Measurements from ENCODE around the gene OR4N5.
A peak's percentile ranks its signal among the peaks of the same experiment; 100 is the strongest.

The OR4N5 gene

DNA sequence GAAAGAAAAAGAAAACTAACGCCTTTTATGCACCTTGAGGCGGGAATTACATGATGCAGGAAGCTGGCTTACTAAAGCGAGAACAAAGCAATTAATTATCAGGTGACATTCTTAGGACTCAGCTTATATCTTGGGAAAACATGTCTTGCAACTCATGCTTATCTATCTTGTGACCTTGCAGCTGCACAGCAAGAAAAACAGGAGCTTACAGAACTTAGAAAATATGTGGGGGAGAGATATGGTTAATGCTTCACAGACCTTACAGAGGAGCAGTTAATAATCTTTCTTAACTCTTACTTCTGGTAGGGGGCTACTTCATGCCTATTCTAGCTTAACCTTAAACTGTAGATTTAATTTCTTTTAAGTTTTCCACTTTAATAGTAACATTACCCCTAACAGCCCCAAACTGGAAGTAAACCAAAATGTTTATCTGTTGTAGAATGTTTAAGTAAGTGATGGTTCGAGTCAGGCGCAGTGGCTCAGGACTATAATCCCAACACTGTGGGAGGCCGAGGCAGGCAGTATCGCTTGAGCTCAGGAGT lies 38.9 kb downstream of the OR4N5 start:
- H3K36me3 ChIP-seq (ENCODE audit: control insufficient read depth in 4 of 4, insufficient read depth in 4 of 4, low read length in 3 of 4), result no peaks in the 10 kb centered on the region
- ChIA-PET CTCF (no interaction called here), POLR2A (no interaction called here)
- peak; percentile 54 to 91 (median 66) for DNase-seq
- H3K27ac ChIP-seq (ENCODE audit: insufficient read depth in 1 of 2, low read depth in 1 of 2, low read length in 2 of 2, poor library complexity in 1 of 2, severe bottlenecking in 2 of 2), result peak overlapping the region in 1 of 2 experiments; percentile 66
- no peaks in the 10 kb centered on the region for H3K27me3 ChIP-seq (replicated peaks in 2 of 5; ENCODE audit: control insufficient read depth in 4 of 5, insufficient read depth in 5 of 5, low read length in 4 of 5)
- H3K4me1 ChIP-seq (ENCODE audit: control extremely low read depth in 1 of 4, control insufficient read depth in 4 of 4, insufficient read depth in 4 of 4, low read length in 3 of 4), result peaks cover 0 to 18% (median 4%) of the 10 kb centered on the region in 4 experiments
- peak overlapping the region in 1 of 7 experiments; percentile 13 for H3K4me3 ChIP-seq (ENCODE audit: control insufficient read depth in 1 of 7, extremely low read depth in 1 of 7, insufficient read depth in 4 of 7, low read depth in 2 of 7, low read length in 6 of 7)
- H3K9me3 ChIP-seq (ENCODE audit: control extremely low read depth in 1 of 5, control insufficient read depth in 4 of 5, insufficient read depth in 2 of 5, low read depth in 1 of 5, low read length in 4 of 5), result peaks cover 0 to 2% (median 0%) of the 10 kb centered on the region in 5 experiments
- 49% methylated on average over 6 of the region's 7 CpGs for whole genome bisulfite sequencing (ENCODE audit: insufficient coverage)

DNA sequence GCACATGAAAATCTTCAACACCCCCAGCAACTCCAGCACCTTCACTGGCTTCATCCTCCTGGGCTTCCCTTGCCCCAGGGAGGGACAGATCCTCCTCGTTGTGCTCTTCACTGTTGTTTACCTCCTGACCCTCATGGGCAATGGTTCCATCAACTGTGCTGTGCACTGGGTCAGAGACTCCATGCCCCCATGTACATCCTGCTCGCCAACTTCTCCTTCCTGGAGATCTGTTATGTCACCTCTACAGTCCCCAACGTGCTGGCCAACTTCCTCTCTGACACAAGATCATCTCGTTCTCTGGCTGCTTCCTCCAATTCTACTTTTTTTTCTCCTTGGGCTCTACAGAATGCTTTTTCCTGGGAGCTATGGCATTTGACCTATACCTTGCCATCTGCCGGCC lies 40.6 kb downstream of the OR4N5 start:
- no peak overlapping the region for H3K27ac ChIP-seq (ENCODE audit: insufficient read depth in 1 of 2, low read depth in 1 of 2, low read length in 2 of 2, poor library complexity in 1 of 2, severe bottlenecking in 2 of 2)
- H3K9me3 ChIP-seq (ENCODE audit: control extremely low read depth in 1 of 5, control insufficient read depth in 4 of 5, insufficient read depth in 2 of 5, low read depth in 1 of 5, low read length in 4 of 5), result peaks cover 0 to 2% (median 0%) of the 10 kb centered on the region in 5 experiments
- peak in 2 of 3 donors; percentile 28 to 55 for DNase-seq
- H3K4me1 ChIP-seq (ENCODE audit: control extremely low read depth in 1 of 4, control insufficient read depth in 4 of 4, insufficient read depth in 4 of 4, low read length in 3 of 4), result peaks cover 0 to 18% (median 4%) of the 10 kb centered on the region in 4 experiments
- no peaks in the 10 kb centered on the region for H3K36me3 ChIP-seq (ENCODE audit: control insufficient read depth in 4 of 4, insufficient read depth in 4 of 4, low read length in 3 of 4)
- ChIA-PET POLR2A (no interaction called here), CTCF (no interaction called here)
- H3K27me3 ChIP-seq (replicated peaks in 2 of 5; ENCODE audit: control insufficient read depth in 4 of 5, insufficient read depth in 5 of 5, low read length in 4 of 5), result no peaks in the 10 kb centered on the region
- H3K4me3 ChIP-seq (ENCODE audit: control insufficient read depth in 1 of 7, extremely low read depth in 1 of 7, insufficient read depth in 4 of 7, low read depth in 2 of 7, low read length in 6 of 7), result peak overlapping the region in 1 of 7 experiments; percentile 4
- WGBS (ENCODE audit: insufficient coverage), result 44% methylated on average over 5 of the region's 5 CpGs

DNA sequence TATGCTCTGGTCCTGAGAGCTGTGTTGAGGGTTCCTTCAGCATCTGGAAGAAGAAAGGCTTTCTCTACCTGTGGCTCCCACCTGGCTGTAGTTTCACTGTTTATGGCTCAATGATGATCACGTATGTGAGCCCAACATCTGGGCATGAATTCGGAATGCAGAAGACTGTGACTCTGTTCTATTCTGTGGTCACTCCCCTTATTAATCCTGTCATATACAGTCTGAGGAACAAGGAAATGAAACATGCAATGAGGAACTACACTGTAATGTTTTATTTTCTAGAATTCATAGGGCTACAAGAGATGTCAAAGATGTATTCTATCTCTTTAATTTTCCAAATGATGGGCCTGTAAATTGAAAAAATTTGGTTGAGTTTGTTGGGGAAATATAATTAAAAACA lies 41.3 kb downstream of the OR4N5 start:
- H3K27ac ChIP-seq (ENCODE audit: insufficient read depth in 1 of 2, low read depth in 1 of 2, low read length in 2 of 2, poor library complexity in 1 of 2, severe bottlenecking in 2 of 2), result no peak overlapping the region
- 70% methylated on average over 2 of the region's 2 CpGs for WGBS (ENCODE audit: insufficient coverage)
- H3K9me3 ChIP-seq (ENCODE audit: control extremely low read depth in 1 of 5, control insufficient read depth in 4 of 5, insufficient read depth in 2 of 5, low read depth in 1 of 5, low read length in 4 of 5), result peaks cover 0 to 2% (median 0%) of the 10 kb centered on the region in 5 experiments
- no peak for DNase-seq
- ChIA-PET POLR2A (no interaction called here), CTCF (no interaction called here)
- H3K4me1 ChIP-seq (ENCODE audit: control extremely low read depth in 1 of 4, control insufficient read depth in 4 of 4, insufficient read depth in 4 of 4, low read length in 3 of 4), result peaks cover 0 to 18% (median 4%) of the 10 kb centered on the region in 4 experiments
- H3K36me3 ChIP-seq (ENCODE audit: control insufficient read depth in 4 of 4, insufficient read depth in 4 of 4, low read length in 3 of 4), result no peaks in the 10 kb centered on the region
- H3K4me3 ChIP-seq (ENCODE audit: control insufficient read depth in 1 of 7, extremely low read depth in 1 of 7, insufficient read depth in 4 of 7, low read depth in 2 of 7, low read length in 6 of 7), result no peak overlapping the region
- H3K27me3 ChIP-seq (replicated peaks in 2 of 5; ENCODE audit: control insufficient read depth in 4 of 5, insufficient read depth in 5 of 5, low read length in 4 of 5), result no peaks in the 10 kb centered on the region

DNA sequence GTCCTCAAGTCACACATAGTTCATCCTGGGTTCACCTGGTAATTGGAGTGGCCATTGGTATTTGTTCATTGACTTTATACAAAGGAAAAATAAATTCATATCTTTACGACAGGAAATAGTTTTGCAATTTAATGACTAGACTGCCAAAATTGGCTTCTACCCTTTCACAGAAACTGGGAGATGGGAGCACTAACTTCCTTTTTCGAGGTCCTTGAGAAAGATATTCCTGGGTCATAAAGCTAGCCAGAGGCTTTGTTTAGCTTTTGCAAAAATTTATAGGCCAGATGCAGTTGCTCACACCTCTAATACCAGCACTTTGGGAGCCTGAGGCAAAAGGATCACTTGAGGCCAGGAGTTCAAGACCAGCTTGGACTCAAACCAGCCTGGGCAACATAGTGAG lies 41.9 kb downstream of the OR4N5 start:
- H3K4me3 ChIP-seq (ENCODE audit: control insufficient read depth in 1 of 7, extremely low read depth in 1 of 7, insufficient read depth in 4 of 7, low read depth in 2 of 7, low read length in 6 of 7), result no peak overlapping the region
- POLR2A ChIA-PET, result no interaction called here
- CTCF ChIA-PET, result no interaction called here
- DNase-seq, result no peak
- H3K4me1 ChIP-seq (ENCODE audit: control extremely low read depth in 1 of 4, control insufficient read depth in 4 of 4, insufficient read depth in 4 of 4, low read length in 3 of 4), result peaks cover 0 to 18% (median 4%) of the 10 kb centered on the region in 4 experiments
- H3K27ac ChIP-seq (ENCODE audit: insufficient read depth in 1 of 2, low read depth in 1 of 2, low read length in 2 of 2, poor library complexity in 1 of 2, severe bottlenecking in 2 of 2), result no peak overlapping the region
- peaks cover 0 to 2% (median 0%) of the 10 kb centered on the region in 5 experiments for H3K9me3 ChIP-seq (ENCODE audit: control extremely low read depth in 1 of 5, control insufficient read depth in 4 of 5, insufficient read depth in 2 of 5, low read depth in 1 of 5, low read length in 4 of 5)
- WGBS (ENCODE audit: insufficient coverage), result 94% methylated on average over 2 of the region's 2 CpGs
- no peaks in the 10 kb centered on the region for H3K27me3 ChIP-seq (replicated peaks in 2 of 5; ENCODE audit: control insufficient read depth in 4 of 5, insufficient read depth in 5 of 5, low read length in 4 of 5)
- no peaks in the 10 kb centered on the region for H3K36me3 ChIP-seq (ENCODE audit: control insufficient read depth in 4 of 4, insufficient read depth in 4 of 4, low read length in 3 of 4)

DNA sequence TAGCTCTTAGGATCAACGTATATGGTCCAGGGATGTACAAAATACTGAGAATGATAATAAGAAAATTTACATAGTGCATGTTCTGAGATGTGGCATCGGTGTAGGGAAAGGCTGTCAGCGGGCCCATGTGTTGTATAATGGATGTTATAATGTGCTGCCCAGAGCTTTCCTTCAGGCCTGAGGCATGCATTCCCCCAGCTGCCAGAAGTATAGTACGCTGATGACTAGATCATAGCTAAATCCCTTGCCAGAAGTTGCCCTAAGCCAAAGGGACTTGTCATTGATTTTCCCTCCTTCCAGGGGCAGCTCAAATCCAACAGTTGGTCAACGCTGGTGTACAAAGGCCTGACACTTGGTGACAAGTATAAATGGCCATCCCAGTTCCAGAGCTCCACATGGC lies 45.6 kb downstream of the OR4N5 start:
- H3K9me3 ChIP-seq (ENCODE audit: control extremely low read depth in 1 of 5, control insufficient read depth in 4 of 5, insufficient read depth in 2 of 5, low read depth in 1 of 5, low read length in 4 of 5), result no peaks in the 10 kb centered on the region
- no peaks in the 10 kb centered on the region for H3K36me3 ChIP-seq (ENCODE audit: control insufficient read depth in 4 of 4, insufficient read depth in 4 of 4, low read length in 3 of 4)
- H3K4me1 ChIP-seq (ENCODE audit: control extremely low read depth in 1 of 4, control insufficient read depth in 4 of 4, insufficient read depth in 4 of 4, low read length in 3 of 4), result peaks cover 0 to 11% (median 3%) of the 10 kb centered on the region in 4 experiments
- no peak overlapping the region for H3K4me3 ChIP-seq (ENCODE audit: control insufficient read depth in 1 of 7, extremely low read depth in 1 of 7, insufficient read depth in 4 of 7, low read depth in 2 of 7, low read length in 6 of 7)
- no peak overlapping the region for H3K27ac ChIP-seq (ENCODE audit: insufficient read depth in 1 of 2, low read depth in 1 of 2, low read length in 2 of 2, poor library complexity in 1 of 2, severe bottlenecking in 2 of 2)
- DNase-seq, result no peak
- H3K27me3 ChIP-seq (replicated peaks in 2 of 5; ENCODE audit: control insufficient read depth in 4 of 5, insufficient read depth in 5 of 5, low read length in 4 of 5), result no peaks in the 10 kb centered on the region
- 76% methylated on average over 5 of the region's 5 CpGs for WGBS (ENCODE audit: insufficient coverage)
- CTCF ChIA-PET, result no interaction called here
- POLR2A ChIA-PET, result no interaction called here

DNA sequence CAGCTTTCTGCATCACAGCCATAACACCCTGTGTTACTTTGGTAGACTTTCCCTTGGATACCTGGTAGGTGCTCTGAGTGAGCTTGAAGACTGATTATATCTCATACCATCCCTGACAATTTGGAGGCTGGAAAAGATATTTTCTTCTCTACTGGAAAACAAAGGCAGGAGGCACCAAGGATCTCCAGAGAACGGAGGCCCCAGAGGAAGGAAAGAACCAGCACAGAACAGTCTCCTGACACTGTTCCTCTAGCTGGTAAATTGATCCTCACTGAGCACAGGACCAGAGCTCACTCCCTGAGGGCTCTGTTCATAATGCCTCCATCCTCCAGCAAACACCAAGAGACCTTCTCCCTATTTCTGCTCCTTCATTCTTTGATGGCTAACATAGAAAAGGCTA lies 52.0 kb downstream of the OR4N5 start, which contains the start of gene OR11G2:
TSS of gene OR11G2 (plus strand) at position 301 of the 400 bp plus-strand sequence. CDS start 6,542 bp downstream, outside the sequence.
- DNase-seq, result no peak
- no peaks in the 10 kb centered on the region for H3K36me3 ChIP-seq (ENCODE audit: control insufficient read depth in 4 of 4, insufficient read depth in 4 of 4, low read length in 3 of 4)
- no peak within 1 kb of the TSS for H3K4me3 ChIP-seq (ENCODE audit: control insufficient read depth in 1 of 7, extremely low read depth in 1 of 7, insufficient read depth in 4 of 7, low read depth in 2 of 7, low read length in 6 of 7)
- H3K9me3 ChIP-seq (ENCODE audit: control extremely low read depth in 1 of 5, control insufficient read depth in 4 of 5, insufficient read depth in 2 of 5, low read depth in 1 of 5, low read length in 4 of 5), result no peaks in the 10 kb centered on the region
- 78% methylated on average over 1 of the region's 1 CpG for WGBS (ENCODE audit: insufficient coverage)
- POLR2A ChIA-PET, result no interaction called here
- H3K27ac ChIP-seq (ENCODE audit: insufficient read depth in 1 of 2, low read depth in 1 of 2, low read length in 2 of 2, poor library complexity in 1 of 2, severe bottlenecking in 2 of 2), result no peak within 1 kb of the TSS
- H3K27me3 ChIP-seq (replicated peaks in 2 of 5; ENCODE audit: control insufficient read depth in 4 of 5, insufficient read depth in 5 of 5, low read length in 4 of 5), result no peaks in the 10 kb centered on the region
- CTCF ChIA-PET, result interaction anchor here (1.4 kb wide), 1 partner anchor 10 kb away, joined by 3 read pairs; no protein-coding TSS in a partner anchor
- H3K4me1 ChIP-seq (ENCODE audit: control extremely low read depth in 1 of 4, control insufficient read depth in 4 of 4, insufficient read depth in 4 of 4, low read length in 3 of 4), result no peaks in the 10 kb centered on the region

DNA sequence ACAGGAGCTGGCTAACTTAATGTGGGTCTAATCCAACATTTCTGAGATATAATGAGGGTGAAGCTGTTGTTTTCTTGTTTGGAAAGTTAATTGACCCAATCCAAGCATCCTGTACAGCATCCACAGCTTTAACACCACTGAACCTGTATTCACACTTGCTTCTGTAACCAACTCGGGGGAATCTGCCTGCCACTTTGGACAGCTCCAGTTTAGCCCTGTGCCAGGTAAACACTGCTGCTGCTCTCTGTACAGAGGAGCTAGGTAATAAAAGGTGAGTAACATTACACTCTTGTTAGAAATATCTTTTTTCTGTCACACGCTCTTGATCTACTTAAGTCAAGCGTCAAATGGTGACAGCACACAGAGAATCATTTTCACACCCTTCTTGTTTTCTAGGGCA lies 52.8 kb downstream of the OR4N5 start:
- no peaks in the 10 kb centered on the region for H3K9me3 ChIP-seq (ENCODE audit: control extremely low read depth in 1 of 5, control insufficient read depth in 4 of 5, insufficient read depth in 2 of 5, low read depth in 1 of 5, low read length in 4 of 5)
- POLR2A ChIA-PET, result no interaction called here
- H3K4me1 ChIP-seq (ENCODE audit: control extremely low read depth in 1 of 4, control insufficient read depth in 4 of 4, insufficient read depth in 4 of 4, low read length in 3 of 4), result no peaks in the 10 kb centered on the region
- H3K36me3 ChIP-seq (ENCODE audit: control insufficient read depth in 4 of 4, insufficient read depth in 4 of 4, low read length in 3 of 4), result no peaks in the 10 kb centered on the region
- H3K27me3 ChIP-seq (replicated peaks in 2 of 5; ENCODE audit: control insufficient read depth in 4 of 5, insufficient read depth in 5 of 5, low read length in 4 of 5), result no peaks in the 10 kb centered on the region
- no peak overlapping the region for H3K27ac ChIP-seq (ENCODE audit: insufficient read depth in 1 of 2, low read depth in 1 of 2, low read length in 2 of 2, poor library complexity in 1 of 2, severe bottlenecking in 2 of 2)
- no peak for DNase-seq
- CTCF ChIA-PET, result no interaction called here
- 100% methylated on average over 2 of the region's 3 CpGs for WGBS (ENCODE audit: insufficient coverage)
- H3K4me3 ChIP-seq (ENCODE audit: control insufficient read depth in 1 of 7, extremely low read depth in 1 of 7, insufficient read depth in 4 of 7, low read depth in 2 of 7, low read length in 6 of 7), result no peak overlapping the region

All from common myeloid progenitor, CD34-positive (primary cell).